GM21576 (cell line): ENCODE measurements around the gene CA6.
"Not testable (repeated sequence)": the region's sequence is repeated elsewhere in the genome, so short reads cannot be mapped to it uniquely, and the experiment has no call there.

Source experiments
- ATAC-seq: cut with Tn5 transposase; IDR thresholded peaks from one replicate; pipeline ENCODE4 v1.9.1; 2021; ENCODE audit warnings: mild to moderate bottlenecking, moderate library complexity; ENCODE audit not compliant: unreplicated experiment

CA6 gene

DNA sequence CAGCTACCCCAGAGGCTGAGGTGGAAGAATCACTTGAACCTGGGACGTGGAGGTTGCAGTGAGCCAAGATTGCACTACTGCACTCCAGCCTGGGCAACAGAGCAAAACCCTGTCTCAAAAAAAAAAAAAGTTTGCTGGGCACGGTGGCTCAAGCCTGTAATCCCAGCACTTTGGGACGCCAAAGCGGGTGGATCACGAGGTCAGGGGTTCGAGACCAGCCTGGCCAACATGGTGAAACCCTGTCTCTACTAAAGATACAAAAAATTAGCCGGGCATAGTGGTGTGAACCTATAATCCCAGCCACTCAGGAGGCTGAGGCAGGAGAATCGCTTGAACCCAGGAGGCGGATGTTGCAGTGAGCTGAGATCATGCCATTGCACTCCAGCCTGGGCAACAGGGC, 23.2 kb downstream of the CA6 start:
- not testable (repeated sequence) for ATAC-seq

DNA sequence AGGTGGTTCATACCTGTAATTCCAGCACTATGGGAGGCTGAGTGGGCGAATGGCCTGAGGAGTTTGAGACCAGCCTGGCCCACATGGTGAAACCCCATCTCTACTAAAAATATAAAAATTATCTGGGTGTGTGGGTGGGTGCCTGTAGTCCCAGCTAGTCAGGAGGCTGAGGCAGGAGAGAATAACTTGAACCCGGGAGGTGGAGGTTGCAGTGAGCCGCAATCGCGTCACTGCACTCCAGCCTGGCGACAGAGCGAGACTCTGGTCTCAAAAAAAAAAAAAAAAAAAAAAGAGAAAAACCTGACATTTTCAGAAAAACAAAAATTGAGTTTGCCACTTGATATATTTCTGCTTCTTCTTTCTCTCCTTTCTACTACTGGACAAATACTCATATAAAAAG, 24.3 kb downstream of the CA6 start:
- ATAC-seq = no peak

- no peak for ATAC-seq
Observed at GRCh38 chr1:8970870-8971337, 25.2 kb downstream of the CA6 start.

- ATAC-seq = no peak
Observed at GRCh38 chr1:8974551-8974950, 28.9 kb downstream of the CA6 start.

DNA sequence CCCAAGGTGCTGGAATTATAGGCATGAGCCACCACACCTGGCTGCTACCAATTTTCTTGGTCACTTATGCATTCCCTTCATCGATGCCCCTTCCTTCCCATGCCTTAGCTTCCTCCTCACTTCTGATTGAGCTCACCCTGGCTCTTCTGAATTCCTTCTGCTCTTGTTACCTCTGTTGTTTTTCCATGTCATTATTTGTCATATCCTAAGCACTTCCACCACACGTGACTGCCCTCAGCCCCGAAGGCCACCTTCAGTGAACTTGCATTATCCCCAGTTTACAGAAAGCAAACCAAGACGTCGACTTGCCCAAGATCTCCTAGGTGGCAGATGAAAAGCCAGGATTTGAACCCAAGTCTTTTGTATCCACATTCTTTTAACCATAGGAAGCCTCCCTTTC, 30.7 kb downstream of the CA6 start:
- no peak for ATAC-seq

DNA sequence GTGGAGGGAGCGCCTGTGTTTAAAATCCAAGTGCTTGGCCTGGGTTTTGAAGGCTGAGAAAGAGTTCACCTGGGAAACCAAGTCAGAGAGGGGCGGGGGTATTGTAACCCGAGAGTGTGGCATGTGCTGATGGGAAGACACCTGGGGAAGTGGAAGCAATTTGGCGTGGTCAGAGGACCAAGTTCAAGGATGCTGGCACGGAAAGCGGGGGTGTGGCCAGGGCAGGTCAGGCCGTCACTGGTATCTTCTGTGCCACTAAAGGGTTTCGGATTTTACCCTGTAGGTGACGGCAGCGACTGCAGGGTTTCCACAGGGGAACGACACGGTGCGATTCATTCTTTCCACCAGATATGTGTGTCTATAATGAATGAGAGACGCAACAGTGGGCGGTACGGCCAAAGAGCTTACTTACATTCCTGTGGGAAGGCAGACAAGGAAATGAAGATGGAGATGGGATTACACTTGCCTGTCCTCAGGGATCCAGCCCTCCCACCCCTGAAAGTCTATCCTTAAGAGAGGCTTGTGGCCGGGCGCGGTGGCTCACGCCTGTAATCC, 31.3 kb downstream of the CA6 start:
- no peak for ATAC-seq

- no peak for ATAC-seq
Observed at GRCh38 chr1:8980656-8981055, 35.0 kb downstream of the CA6 start.

- ATAC-seq = no peak
Observed at GRCh38 chr1:8981169-8981568, 35.5 kb downstream of the CA6 start.

DNA sequence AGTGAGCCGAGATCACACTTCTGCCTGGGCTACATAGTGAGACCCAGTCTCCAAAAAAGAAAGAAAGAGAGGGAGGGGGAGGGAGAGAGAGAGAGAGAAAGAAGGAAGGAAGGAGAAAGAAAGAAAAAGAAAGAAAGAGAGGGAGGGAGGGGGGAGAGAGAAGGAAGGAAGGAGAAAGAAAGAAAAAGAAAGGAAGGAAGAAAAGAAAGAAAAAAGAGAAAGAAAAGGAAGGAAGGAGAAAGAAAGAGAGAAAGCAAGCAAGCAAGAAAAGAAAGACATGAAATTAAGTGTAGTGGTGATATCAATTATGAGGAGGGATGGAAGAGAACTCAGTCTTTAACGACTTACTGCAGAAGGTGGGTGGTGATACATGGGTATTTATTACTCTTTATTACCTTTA, 38.5 kb downstream of the CA6 start:
- no peak for ATAC-seq

- no peak for ATAC-seq
Observed at GRCh38 chr1:8984990-8985389, 39.3 kb downstream of the CA6 start.

DNA sequence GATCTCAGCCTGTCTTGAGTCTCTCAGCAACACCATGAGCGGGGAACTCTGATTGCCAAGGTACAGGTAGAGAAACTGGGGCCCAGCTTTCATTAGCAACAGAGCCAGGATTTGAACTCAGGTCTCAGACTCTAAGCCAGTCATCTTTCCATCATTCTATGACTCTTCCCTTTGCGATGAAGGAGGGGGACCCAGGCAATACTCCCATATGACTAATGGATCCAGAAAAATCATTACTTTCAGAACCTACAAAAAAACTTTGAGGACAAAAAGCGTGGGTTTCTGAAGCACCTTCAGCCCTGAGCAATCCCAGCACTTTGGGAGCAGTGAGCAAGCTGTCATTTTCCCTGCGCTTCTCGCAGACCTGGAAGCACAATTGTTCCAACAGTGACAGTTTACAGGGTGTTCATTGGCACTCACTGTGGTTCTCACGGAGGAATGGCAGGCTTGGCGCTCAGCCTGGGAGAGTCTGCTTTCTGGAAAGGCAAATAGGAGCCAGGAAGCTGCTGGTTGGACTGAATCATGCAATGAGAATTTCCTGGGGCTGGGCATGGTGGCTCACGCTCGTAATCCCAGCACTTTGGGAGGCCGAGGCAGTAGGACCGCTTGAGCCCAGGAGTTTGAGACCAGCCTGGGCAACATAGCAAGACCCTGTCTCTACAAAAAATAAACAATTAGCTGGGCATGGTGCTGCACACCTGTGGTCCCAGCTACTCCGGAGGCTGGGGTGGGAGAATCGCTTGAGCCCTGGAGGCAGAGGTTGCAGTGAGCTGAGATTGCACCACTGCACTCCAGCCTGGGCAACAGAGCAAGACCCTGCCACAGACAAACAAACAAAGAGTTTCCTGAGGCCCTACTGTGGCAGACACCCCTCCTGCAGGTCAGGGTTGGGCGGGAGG, 40.5 kb downstream of the CA6 start:
- ATAC-seq = no peak

- no peak for ATAC-seq
Observed at GRCh38 chr1:8986814-8987190, 41.1 kb downstream of the CA6 start.

GRCh38 chr1:8987881-8988617, 42.4 kb downstream of the CA6 start:
- ATAC-seq = no peak

DNA sequence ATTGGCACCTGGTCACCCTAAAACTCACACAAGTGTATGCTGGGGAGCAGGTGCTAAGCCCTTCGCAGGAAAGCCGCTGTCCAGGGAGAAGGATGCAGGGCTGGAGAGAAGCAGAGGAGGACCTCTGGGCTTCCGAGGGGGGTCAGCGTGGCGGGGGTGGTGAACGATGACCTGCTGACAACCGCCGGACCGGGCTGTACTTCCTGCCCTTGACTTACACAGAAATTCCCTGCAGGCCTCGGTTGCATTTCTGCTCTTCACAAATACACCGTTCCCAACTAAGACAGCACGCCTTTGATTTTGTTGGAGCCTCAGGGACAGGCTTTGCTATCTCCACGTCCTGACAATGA, 42.9 kb downstream of the CA6 start:
- ATAC-seq = no peak

DNA sequence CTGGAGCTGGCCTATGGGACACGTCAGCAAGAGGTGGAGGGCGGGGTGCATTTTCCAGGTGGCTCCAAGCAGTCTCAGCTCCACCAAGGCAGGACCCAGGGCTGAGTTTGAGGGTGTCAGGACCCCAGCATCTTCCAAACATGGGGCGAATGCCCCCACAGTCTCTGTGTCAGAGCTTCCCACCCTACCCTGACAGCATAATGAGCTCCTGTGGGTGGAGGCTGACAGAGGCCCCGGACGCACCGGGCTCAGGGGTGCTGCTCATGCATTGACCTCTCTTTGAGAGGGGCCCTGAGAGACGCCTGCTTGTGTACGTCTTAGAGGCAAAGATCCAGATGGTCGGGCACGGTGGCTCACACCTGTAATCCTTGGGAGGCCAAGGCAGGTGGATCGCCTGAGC, 43.4 kb downstream of the CA6 start:
- no peak for ATAC-seq

DNA sequence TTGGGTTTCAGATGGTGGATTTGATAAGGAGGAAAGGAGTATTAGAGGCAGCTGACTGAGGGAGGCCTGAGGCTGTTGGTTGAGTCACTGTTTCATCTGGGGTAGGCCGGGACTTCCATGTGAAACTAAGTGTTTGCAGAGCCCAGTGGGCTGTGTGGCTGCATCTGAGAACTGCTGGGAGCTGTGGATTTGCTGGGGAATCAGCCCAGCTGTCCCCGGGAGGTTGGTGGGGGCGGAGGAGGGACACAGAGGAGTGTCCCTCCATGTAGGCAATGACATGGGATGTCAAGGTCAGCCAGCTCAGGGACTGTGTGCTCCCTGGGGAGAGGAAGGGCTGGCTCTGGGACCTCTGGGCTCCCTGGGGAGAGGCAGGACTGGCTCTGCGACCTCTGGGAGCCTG, 44.2 kb downstream of the CA6 start:
- no peak for ATAC-seq

- ATAC-seq = no peak
Observed at GRCh38 chr1:8992936-8993687, 47.4 kb downstream of the CA6 start.

GRCh38 chr1:8993962-8994675, 48.5 kb downstream of the CA6 start:
- not testable (repeated sequence) for ATAC-seq

- ATAC-seq = not testable (repeated sequence)
Observed at GRCh38 chr1:9001534-9002214, 56.0 kb downstream of the CA6 start.

GRCh38 chr1:9002215-9002560, 56.5 kb downstream of the CA6 start:
- not testable (repeated sequence) for ATAC-seq
